ENCODE measurements around the gene AKAIN1.

- TF ChIP-seq POLR2AphosphoS5 (IDR thresholded peaks at IDR 0.05) (no peak), CTCF (IDR thresholded peaks at IDR 0.05) (no peak), EP300 (IDR thresholded peaks at IDR 0.05) (no peak)
Measured at GRCh38 chr18:5093902-5094301, 103.2 kb downstream of the AKAIN1 start.

Measured in gastroesophageal sphincter (tissue), 3 donors.